Measurements from ENCODE around the gene ZNF107. TPM values are rescaled to one million over a fixed set of nuclear protein-coding genes. Genes with fewer than 3 reads are reported as not detected.

Gene ZNF107
- total RNA-seq, 1 donor from 2014 or later = 11.7 TPM

GRCh38 chr7:64651203-64651602, 14.7 kb upstream of the ZNF107 start:
- Mint-ChIP-seq H3K4me1 (no peaks in the 10 kb centered on the region), H3K36me3 (no peaks in the 10 kb centered on the region), H3K27me3 (ENCODE audit: low read depth) (no peaks in the 10 kb centered on the region), H3K9me3 (peaks cover 54% of the 10 kb centered on the region), H3K4me3 (no peak overlapping the region), H3K27ac (no peak overlapping the region)
- no peak for TF ChIP-seq CTCF (IDR thresholded peaks at IDR 0.05; ENCODE audit: unreplicated experiment)
- no peak for DNase-seq (ENCODE audit: low spot score in 2 of 2, unreplicated experiment in 2 of 2)

DNA sequence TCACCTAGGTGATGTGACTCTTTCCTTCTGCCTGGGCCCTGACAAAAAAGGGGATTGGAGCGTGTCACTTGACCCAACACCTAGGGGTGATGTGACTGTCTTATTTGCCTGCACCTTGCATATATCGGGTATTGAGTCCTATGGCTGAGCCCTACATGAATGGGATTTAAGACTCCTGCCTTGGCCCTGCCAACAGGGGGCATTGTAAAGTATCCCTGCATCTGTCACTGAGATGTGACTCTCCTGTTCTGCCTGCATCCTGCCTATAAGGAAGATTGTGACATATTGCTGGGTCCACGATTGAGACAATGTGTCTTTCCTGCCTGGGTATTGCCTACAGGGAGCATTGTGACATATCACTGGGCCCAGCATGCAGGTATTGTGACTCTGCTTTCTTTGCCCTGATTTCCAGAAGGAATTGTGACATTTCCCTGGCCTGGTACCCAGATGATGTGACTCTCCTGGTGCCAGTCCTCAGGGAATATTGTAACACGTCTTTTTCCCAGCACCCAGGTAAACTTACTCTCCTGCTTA, 14.2 kb upstream of the ZNF107 start:
- no peak for DNase-seq (ENCODE audit: low spot score in 2 of 2, unreplicated experiment in 2 of 2)
- Mint-ChIP-seq H3K27me3 (ENCODE audit: low read depth) (no peaks in the 10 kb centered on the region), H3K27ac (no peak overlapping the region), H3K9me3 (peaks cover 57% of the 10 kb centered on the region), H3K4me3 (no peak overlapping the region), H3K36me3 (no peaks in the 10 kb centered on the region), H3K4me1 (no peaks in the 10 kb centered on the region)
- no peak for TF ChIP-seq CTCF (IDR thresholded peaks at IDR 0.05; ENCODE audit: unreplicated experiment)

DNA sequence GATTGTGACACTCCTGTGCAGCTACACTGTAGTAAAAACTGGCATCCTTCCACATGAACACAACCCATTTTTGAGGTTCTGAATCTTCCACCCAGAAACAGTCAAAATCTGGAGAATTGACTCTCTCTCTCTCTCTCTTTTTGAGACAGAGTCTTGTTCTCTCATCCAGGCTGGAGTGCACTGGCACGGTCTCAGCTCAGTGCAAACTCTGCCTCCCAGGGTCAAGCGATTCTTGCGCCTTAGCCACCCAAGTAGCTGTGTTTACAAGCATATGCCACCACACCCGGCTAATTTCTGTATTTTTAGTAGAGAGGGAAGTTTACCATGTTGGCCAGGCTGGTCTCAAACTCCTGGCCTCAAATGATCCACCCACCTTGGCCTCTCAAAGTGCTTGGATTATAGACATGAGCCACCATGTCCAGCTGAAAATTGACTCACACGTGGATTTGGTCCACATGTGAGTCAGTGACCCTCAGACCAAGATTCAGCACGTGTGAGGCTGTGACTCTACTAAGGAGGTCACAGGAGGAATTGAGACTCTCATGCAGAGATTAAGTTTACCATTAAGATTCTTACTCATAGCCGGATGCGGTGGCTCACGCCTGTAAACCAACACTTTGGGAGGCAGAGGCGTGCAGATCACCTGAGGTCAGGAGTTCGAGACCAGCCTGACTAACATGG, 12.1 kb upstream of the ZNF107 start:
- Mint-ChIP-seq H3K36me3 (no peaks in the 10 kb centered on the region), H3K27me3 (ENCODE audit: low read depth) (no peaks in the 10 kb centered on the region), H3K4me3 (no peak overlapping the region), H3K4me1 (no peaks in the 10 kb centered on the region), H3K27ac (no peak overlapping the region), H3K9me3 (peaks cover 64% of the 10 kb centered on the region)
- no peak for TF ChIP-seq CTCF (IDR thresholded peaks at IDR 0.05; ENCODE audit: unreplicated experiment)
- no peak for DNase-seq (ENCODE audit: low spot score in 2 of 2, unreplicated experiment in 2 of 2)

DNA sequence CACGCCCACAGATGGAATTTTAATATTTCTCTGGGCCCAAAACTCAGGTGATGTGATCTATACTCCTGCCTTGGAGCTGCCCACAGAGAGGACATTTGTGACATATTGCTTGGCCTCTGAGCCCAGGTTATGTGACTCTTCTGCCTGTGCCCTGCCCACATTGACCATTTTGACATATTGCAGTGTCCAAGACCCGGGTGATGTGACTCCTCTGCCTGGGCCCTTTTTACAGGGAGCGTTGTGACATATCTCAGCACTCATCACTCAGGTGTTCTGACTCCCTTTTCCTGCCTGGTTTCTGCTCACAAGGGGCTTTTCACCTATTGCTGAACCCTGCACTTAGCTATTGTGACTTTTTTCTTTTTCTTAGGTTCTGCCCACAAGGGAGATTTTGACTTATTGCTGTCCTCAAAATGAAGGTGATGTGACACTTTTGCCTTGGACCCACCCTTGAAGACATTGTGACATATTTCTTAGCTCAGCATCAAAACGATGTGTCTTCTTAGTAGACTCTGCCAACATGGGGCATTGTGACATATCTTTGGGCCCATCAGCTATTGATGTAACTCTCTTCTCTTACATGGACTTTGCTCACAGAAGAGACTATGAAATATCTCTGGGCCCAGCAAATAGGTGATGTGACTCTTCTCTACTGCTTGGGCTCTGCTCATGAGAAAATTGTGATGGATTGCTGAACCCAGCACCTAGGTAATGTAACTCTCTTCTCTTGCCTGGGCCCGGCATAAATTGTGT, 11.0 kb upstream of the ZNF107 start:
- TF ChIP-seq CTCF (IDR thresholded peaks at IDR 0.05; ENCODE audit: unreplicated experiment) = no peak
- no peak for DNase-seq (ENCODE audit: low spot score in 2 of 2, unreplicated experiment in 2 of 2)
- H3K36me3 Mint-ChIP-seq = no peaks in the 10 kb centered on the region
- no peaks in the 10 kb centered on the region for H3K27me3 Mint-ChIP-seq (ENCODE audit: low read depth)
- no peaks in the 10 kb centered on the region for H3K4me1 Mint-ChIP-seq
- H3K4me3 Mint-ChIP-seq = no peak overlapping the region
- H3K9me3 Mint-ChIP-seq = peaks cover 64% of the 10 kb centered on the region
- no peak overlapping the region for H3K27ac Mint-ChIP-seq

GRCh38 chr7:64655811-64656210, 10.1 kb upstream of the ZNF107 start:
- no peak for DNase-seq (ENCODE audit: low spot score in 2 of 2, unreplicated experiment in 2 of 2)
- H3K27ac Mint-ChIP-seq = no peak overlapping the region
- no peaks in the 10 kb centered on the region for H3K36me3 Mint-ChIP-seq
- H3K27me3 Mint-ChIP-seq (ENCODE audit: low read depth) = no peaks in the 10 kb centered on the region
- H3K4me3 Mint-ChIP-seq = no peak overlapping the region
- TF ChIP-seq CTCF (IDR thresholded peaks at IDR 0.05; ENCODE audit: unreplicated experiment) = no peak
- peaks cover 60% of the 10 kb centered on the region for H3K9me3 Mint-ChIP-seq
- no peaks in the 10 kb centered on the region for H3K4me1 Mint-ChIP-seq

Measured in mesothelial cell of epicardium (in vitro differentiated cells).